ENCODE results near the gene LIPT2. TPM values are rescaled to one million over a fixed set of nuclear protein-coding genes. Genes with fewer than 3 reads are reported as not detected.

The LIPT2 gene
- total RNA-seq, 1 donor from 2014 or later, result 8.0 TPM

Other genes starting within 250 kb of the LIPT2 start
- gene P4HA3, start 182.1 kb downstream of the LIPT2 start, total RNA-seq, result 1.0 TPM
- gene PGM2L1, start 95.3 kb downstream of the LIPT2 start, total RNA-seq, result 14.0 TPM
- gene KCNE3, start 26.2 kb downstream of the LIPT2 start, total RNA-seq, result 71.8 TPM
- gene POLD3, start 98.9 kb upstream of the LIPT2 start, total RNA-seq, result 17.2 TPM
- gene CHRDL2, start 237.7 kb upstream of the LIPT2 start, total RNA-seq, result 312 TPM

Data from mucosa of gallbladder (tissue), 1 donor.